ENCODE data around the gene CDKN2B-AS1.

The CDKN2B-AS1 gene

GRCh38 chr9:21982861-21983560 is 11.6 kb upstream of the CDKN2B-AS1 start:
- no peak for DNase-seq

- DNase-seq: no peak
Measured at GRCh38 chr9:21983561-21983935, 11.0 kb upstream of the CDKN2B-AS1 start.

- DNase-seq: no peak
Measured at GRCh38 chr9:21984101-21984500, 10.5 kb upstream of the CDKN2B-AS1 start.

- DNase-seq: no peak
Measured at GRCh38 chr9:21985964-21986667, 8.5 kb upstream of the CDKN2B-AS1 start.

- DNase-seq: no peak
Measured at GRCh38 chr9:21988056-21988990, 6.3 kb upstream of the CDKN2B-AS1 start.

GRCh38 chr9:21989440-21990189 is 5.0 kb upstream of the CDKN2B-AS1 start:
- no peak for DNase-seq

- DNase-seq: no peak
Measured at GRCh38 chr9:21991072-21991959, 3.3 kb upstream of the CDKN2B-AS1 start.

- DNase-seq: no peak
Measured at GRCh38 chr9:21993007-21993406, 1.6 kb upstream of the CDKN2B-AS1 start.

- DNase-seq: peak; percentile 63
Measured at GRCh38 chr9:21993893-21994555, 567 bp upstream of the CDKN2B-AS1 start, which contains the start of gene CDKN2A. CDKN2A (minus strand) TSS chr9:21994392.

GRCh38 chr9:21995006-21995665 is 545 bp downstream of the CDKN2B-AS1 start:
- DNase-seq: peak; percentile 48

GRCh38 chr9:21995666-21996398 is 1.2 kb downstream of the CDKN2B-AS1 start:
- DNase-seq: peak; percentile 39

GRCh38 chr9:21996438-21996837 is 1.8 kb downstream of the CDKN2B-AS1 start:
- DNase-seq: no peak

GRCh38 chr9:21996858-21997257 is 2.3 kb downstream of the CDKN2B-AS1 start:
- DNase-seq: no peak

GRCh38 chr9:21997480-21997879 is 2.9 kb downstream of the CDKN2B-AS1 start:
- DNase-seq: no peak

- DNase-seq: no peak
Measured at GRCh38 chr9:21998026-21998425, 3.4 kb downstream of the CDKN2B-AS1 start.

- no peak for DNase-seq
Measured at GRCh38 chr9:22002038-22002437, 7.4 kb downstream of the CDKN2B-AS1 start.

- no peak for DNase-seq
Measured at GRCh38 chr9:22005021-22005701, 10.6 kb downstream of the CDKN2B-AS1 start.

- DNase-seq: no peak
Measured at GRCh38 chr9:22005702-22006606, 11.4 kb downstream of the CDKN2B-AS1 start.

Measured in T1000 (cell line).